SW480 (cell line): ENCODE measurements around the gene RRP12.
A peak's percentile ranks its signal among the peaks of the same experiment; 100 is the strongest.
"Not testable (repeated sequence)": the region's sequence is repeated elsewhere in the genome, so short reads cannot be mapped to it uniquely, and the experiment has no call there.

Source experiments
- DNase-seq: peaks from one replicate; pipeline ENCODE4 v3.0.0-alpha.2; 2016; ENCODE audit warnings: low spot score

Gene RRP12

GRCh38 chr10:97400665-97401454 is at the start of gene RRP12:
Gene RRP12, minus strand, starts transcription at chr10:97401340. Its CDS starts 109 bp downstream, at chr10:97401231.
- DNase-seq, result peak; percentile 97

- no peak for DNase-seq
Measured at GRCh38 chr10:97450828-97451227, 49.7 kb upstream of the RRP12 start.

- DNase-seq, result peak; percentile 96
Measured at GRCh38 chr10:97445722-97446639, 44.8 kb upstream of the RRP12 start, which contains the start of the genes EXOSC1 and ZDHHC16. Gene EXOSC1, minus strand, starts transcription at chr10:97446006. Its CDS starts 21 bp downstream, at chr10:97445985. Gene ZDHHC16, plus strand, starts transcription at chr10:97446175. Its CDS starts 5,501 bp downstream, at chr10:97451676.

- DNase-seq, result no peak
Measured at GRCh38 chr10:97445357-97445721, 44.2 kb upstream of the RRP12 start.

GRCh38 chr10:97444212-97444611 is 43.1 kb upstream of the RRP12 start:
- DNase-seq, result no peak

GRCh38 chr10:97442277-97442676 is 41.1 kb upstream of the RRP12 start:
- no peak for DNase-seq

GRCh38 chr10:97435211-97435610 is 34.1 kb upstream of the RRP12 start:
- DNase-seq, result no peak

- DNase-seq, result no peak
Measured at GRCh38 chr10:97434557-97434956, 33.4 kb upstream of the RRP12 start.

- no peak for DNase-seq
Measured at GRCh38 chr10:97434055-97434454, 32.9 kb upstream of the RRP12 start.

- DNase-seq, result no peak
Measured at GRCh38 chr10:97428572-97428981, 27.4 kb upstream of the RRP12 start.

GRCh38 chr10:97427571-97428179 is 26.5 kb upstream of the RRP12 start:
- peak; percentile 54 for DNase-seq

GRCh38 chr10:97426776-97427570 is 25.8 kb upstream of the RRP12 start:
- no peak for DNase-seq

GRCh38 chr10:97425964-97426775 is 25.0 kb upstream of the RRP12 start, which contains the start of gene PGAM1:
Gene PGAM1, plus strand, starts transcription at chr10:97426191. Its CDS starts 117 bp downstream, at chr10:97426308.
- peak; percentile 92 for DNase-seq

- not testable (repeated sequence) for DNase-seq
Measured at GRCh38 chr10:97423757-97424098, 22.6 kb upstream of the RRP12 start.

- DNase-seq, result no peak
Measured at GRCh38 chr10:97416565-97416964, 15.4 kb upstream of the RRP12 start.

- peak; percentile 17 for DNase-seq
Measured at GRCh38 chr10:97412891-97413304, 11.8 kb upstream of the RRP12 start.

GRCh38 chr10:97411406-97411805 is 10.3 kb upstream of the RRP12 start:
- DNase-seq, result no peak

GRCh38 chr10:97408496-97408992 is 7.4 kb upstream of the RRP12 start:
- DNase-seq, result no peak

- DNase-seq, result no peak
Measured at GRCh38 chr10:97407952-97408248, 6.8 kb upstream of the RRP12 start.

GRCh38 chr10:97407211-97407951 is 6.2 kb upstream of the RRP12 start:
- peak; percentile 86 for DNase-seq
